Articular chondrocyte of knee joint (primary cell): ENCODE data around the gene COMMD7. TPM values are rescaled to one million over a fixed set of nuclear protein-coding genes. Genes with fewer than 3 reads are reported as not detected.

Experiments used
- total RNA-seq: library from RNA; depleted of rRNA; stranded (reverse); fragments of >200 nt; gene quantifications from 2 replicates; pipeline ENCODE4 v1.2.3, GENCODE V29; 2012

COMMD7 gene
- total RNA-seq: 46.0 and 56.1 TPM in 2 replicates

DNA sequence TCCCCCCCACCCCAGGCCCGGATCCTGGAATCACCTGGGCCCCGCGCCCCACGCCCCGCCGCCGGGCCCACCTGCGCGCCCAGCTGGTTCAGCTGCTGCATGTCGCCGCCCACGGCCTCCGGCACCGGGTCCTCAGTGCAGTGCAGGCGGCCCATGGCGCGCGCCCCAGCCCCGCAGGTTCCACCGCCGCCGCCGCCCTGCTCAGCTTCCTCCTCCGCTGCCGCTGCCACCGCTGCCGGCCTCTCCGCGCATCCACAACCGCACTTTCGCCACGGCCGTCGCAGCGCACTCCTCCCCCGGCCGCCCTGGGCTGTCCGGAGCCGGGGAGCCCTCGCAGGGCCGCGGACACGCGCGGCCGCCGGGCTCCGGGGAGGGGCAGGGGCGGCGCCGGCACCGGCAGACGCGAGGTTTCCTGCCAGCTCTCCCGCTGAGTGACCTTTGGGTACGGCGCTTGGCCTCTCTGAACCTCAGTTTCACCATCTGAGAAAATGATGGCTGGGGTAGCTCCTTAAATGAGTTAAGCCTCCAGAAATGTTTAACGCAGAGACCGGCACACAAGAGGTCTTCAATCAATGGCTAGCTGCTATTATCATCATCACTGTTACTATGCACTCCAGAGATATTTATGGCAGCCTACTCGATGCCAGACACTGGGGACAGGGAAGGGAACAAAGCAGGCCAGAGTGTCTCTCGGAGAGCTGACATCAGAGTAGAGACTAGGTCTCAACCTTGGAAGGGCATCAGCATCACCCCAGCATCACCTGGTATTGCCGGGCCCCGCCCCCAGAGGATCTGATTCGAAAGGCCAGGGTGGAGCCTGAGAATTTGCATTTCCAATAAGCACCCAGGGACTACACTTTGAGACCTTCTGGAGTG lies at the start of gene COMMD7:
TSS of gene COMMD7 (minus strand) at position 231 of the 876 bp plus-strand sequence. CDS start at position 155, 76 bp downstream.

DNA sequence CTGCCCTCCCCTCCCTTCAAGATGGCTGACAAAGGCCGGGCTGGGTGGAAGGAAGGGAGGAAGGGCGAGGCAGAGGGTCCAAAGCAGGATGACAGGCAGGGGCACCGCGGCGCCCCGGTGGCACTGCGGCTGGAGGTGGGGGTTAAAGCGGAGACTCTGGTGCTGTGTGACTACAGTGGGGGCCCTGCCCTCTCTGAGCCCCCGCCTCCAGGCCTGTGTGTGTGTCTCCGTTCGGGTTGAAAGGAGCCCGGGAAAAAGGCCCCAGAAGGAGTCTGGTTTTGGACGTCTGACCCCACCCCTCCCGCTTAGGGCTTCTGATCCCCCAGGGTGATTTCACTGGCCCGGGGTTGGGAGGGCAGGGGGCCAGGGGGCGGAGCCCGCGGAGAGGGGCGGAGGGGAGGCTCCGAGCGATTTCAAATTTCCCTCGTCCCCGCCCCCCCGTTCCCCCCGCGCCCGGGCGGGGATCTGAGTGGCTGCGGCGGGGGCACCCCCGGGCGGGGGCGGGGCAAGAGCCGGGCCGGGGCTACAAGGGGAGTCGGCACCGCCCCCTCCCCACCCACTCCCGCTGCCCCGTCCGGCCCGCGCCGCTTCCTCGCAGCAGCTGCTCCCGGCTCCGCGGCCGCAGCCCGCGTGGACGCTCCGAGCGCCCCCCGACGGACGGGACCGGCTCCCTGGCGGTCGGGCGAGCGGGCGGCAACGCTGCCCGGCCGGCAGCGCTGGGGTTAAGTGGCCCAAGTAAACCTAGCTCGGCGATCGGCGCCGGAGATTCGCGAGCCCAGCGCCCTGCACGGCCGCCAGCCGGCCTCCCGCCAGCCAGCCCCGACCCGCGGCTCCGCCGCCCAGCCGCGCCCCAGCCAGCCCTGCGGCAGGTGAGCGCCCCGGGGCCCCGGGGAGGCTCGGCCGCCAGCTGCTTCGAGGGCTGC lies 18.8 kb upstream of the COMMD7 start, which contains the start of gene DNMT3B:
TSS of gene DNMT3B (plus strand) at position 555 of the 923 bp plus-strand sequence. CDS start 17,939 bp downstream, outside the sequence.

Other genes starting within 250 kb of the COMMD7 start
- gene NOL4L, start 158.1 kb downstream of the COMMD7 start, total RNA-seq: 9.7 and 9.8 TPM in 2 replicates
- gene C20orf203, start 69.5 kb downstream of the COMMD7 start, total RNA-seq: under 0.01 TPM in 1 of 2 replicates, not detected in the other
- 1.8 and 2.0 TPM in 2 replicates for gene DNMT3B, start 18.9 kb upstream of the COMMD7 start, total RNA-seq
- 80.1 and 83.6 TPM in 2 replicates for gene MAPRE1, start 76.5 kb upstream of the COMMD7 start, total RNA-seq
- 0.22 TPM in 1 of 2 replicates, not detected in the other for gene EFCAB8, start 115.5 kb upstream of the COMMD7 start, total RNA-seq